Calu3 (cell line): ENCODE measurements around the gene NCAM2. TPM values are rescaled to one million over a fixed set of nuclear protein-coding genes. Genes with fewer than 3 reads are reported as not detected.
"Not testable (repeated sequence)": the region's sequence is repeated elsewhere in the genome, so short reads cannot be mapped to it uniquely, and the experiment has no call there.

ENCODE experiments used
- BruUV-seq: library from RNA; stranded (reverse); fragments of 400-500 nt; replicated peaks from 2 replicates; lab custom pipeline; 2021; lab: Mats Ljungman, UMichigan
- CTCF ChIA-PET: fragments of 300-600 bp; sonication (Branson Sonifier 250); formaldehyde crosslinking; loops from one replicate; lab custom pipeline; 2022; ENCODE audit warnings: antibody characterized with exemption; lab: Charles Lee
- DNase-seq: peaks from one replicate; pipeline ENCODE4 v3.0.0; 2022
- H3K27ac Mint-ChIP-seq: one replicate; pipeline ENCODE4 v1.8.0; 2022; ENCODE audit warnings: mixed read lengths; ENCODE audit not compliant: unreplicated experiment
- H3K27me3 Mint-ChIP-seq: one replicate; pipeline ENCODE4 v1.8.0; 2022; ENCODE audit warnings: mixed read lengths; ENCODE audit not compliant: unreplicated experiment
- H3K36me3 Mint-ChIP-seq: one replicate; pipeline ENCODE4 v1.8.0; 2022; ENCODE audit warnings: mild to moderate bottlenecking, moderate library complexity, mixed read lengths; ENCODE audit not compliant: insufficient read depth, unreplicated experiment
- H3K4me1 Mint-ChIP-seq: one replicate; pipeline ENCODE4 v1.8.0; 2022; ENCODE audit warnings: mild to moderate bottlenecking, low read depth, mixed read lengths; ENCODE audit not compliant: unreplicated experiment
- H3K4me3 Mint-ChIP-seq: one replicate; pipeline ENCODE4 v1.8.0; 2022; ENCODE audit warnings: mild to moderate bottlenecking, low read depth, moderate library complexity, mixed read lengths; ENCODE audit not compliant: unreplicated experiment
- H3K9me3 Mint-ChIP-seq: one replicate; pipeline ENCODE4 v1.8.0; 2022; ENCODE audit warnings: low read depth, mixed read lengths; ENCODE audit not compliant: unreplicated experiment
- CTCF ChIP-seq: fragments of 200-600 bp; IDR thresholded peaks from one replicate; pipeline ENCODE4 v1.8.0; 2022; ENCODE audit warnings: antibody characterized with exemption; ENCODE audit not compliant: unreplicated experiment
- intact Hi-C: fragments of 100-400 bp; cut with micrococcal nuclease; formaldehyde crosslinking; loops from one replicate; pipeline ENCODE4 v1.10.0; 2022; ENCODE audit not compliant: unreplicated experiment
- total RNA-seq: library from RNA; stranded (reverse); gene quantifications from 2 replicates; pipeline ENCODE4 v1.2.3, GENCODE V29; 2022

NCAM2 gene
- total RNA-seq, 1 experiment from 2014 or later, result not detected

DNA sequence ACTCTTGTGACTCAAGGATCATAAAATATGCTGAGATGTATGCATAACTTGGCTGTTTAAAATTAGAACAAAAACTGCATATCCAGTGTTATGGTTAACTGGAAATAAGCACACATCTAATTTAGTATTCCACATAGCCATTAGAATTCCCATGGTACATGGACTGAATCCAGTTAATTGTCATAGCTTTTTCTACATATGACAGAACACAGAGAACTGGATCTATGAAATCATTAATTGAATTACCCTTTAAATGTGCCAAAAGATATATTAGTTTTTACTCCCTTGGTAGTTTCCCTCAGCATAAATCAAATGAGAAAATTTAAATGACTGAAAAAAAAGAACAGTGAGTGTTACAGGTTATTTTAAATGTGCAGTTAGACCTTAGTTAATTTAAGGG is 395.9 kb downstream of the NCAM2 start:
- no peaks in the 10 kb centered on the region for H3K4me1 Mint-ChIP-seq
- TF ChIP-seq CTCF, result no peak
- H3K9me3 Mint-ChIP-seq, result peaks cover 3% of the 10 kb centered on the region
- no peaks in the 10 kb centered on the region for H3K27me3 Mint-ChIP-seq
- no peaks in the 10 kb centered on the region for H3K36me3 Mint-ChIP-seq
- intact Hi-C loops, result no loop called here
- DNase-seq, result no peak
- no peak overlapping the region for H3K27ac Mint-ChIP-seq
- H3K4me3 Mint-ChIP-seq, result no peak overlapping the region
- CTCF ChIA-PET, result no interaction called here
- no TSS peak for BruUV-seq

- H3K27me3 Mint-ChIP-seq, result no peaks in the 10 kb centered on the region
- CTCF ChIA-PET, result no interaction called here
- H3K4me1 Mint-ChIP-seq, result no peaks in the 10 kb centered on the region
- no peak overlapping the region for H3K4me3 Mint-ChIP-seq
- no TSS peak for BruUV-seq
- intact Hi-C loops, result no loop called here
- H3K27ac Mint-ChIP-seq, result no peak overlapping the region
- DNase-seq, result no peak
- no peak for TF ChIP-seq CTCF
- peaks cover 3% of the 10 kb centered on the region for H3K9me3 Mint-ChIP-seq
- no peaks in the 10 kb centered on the region for H3K36me3 Mint-ChIP-seq
These were observed 398.2 kb downstream of the NCAM2 start for GRCh38 chr21:21396424-21396823.

- no peak overlapping the region for H3K4me3 Mint-ChIP-seq
- H3K9me3 Mint-ChIP-seq, result peaks cover 3% of the 10 kb centered on the region
- no peak for DNase-seq
- H3K4me1 Mint-ChIP-seq, result no peaks in the 10 kb centered on the region
- no peak overlapping the region for H3K27ac Mint-ChIP-seq
- H3K36me3 Mint-ChIP-seq, result no peaks in the 10 kb centered on the region
- CTCF ChIA-PET, result no interaction called here
- no peak for TF ChIP-seq CTCF
- H3K27me3 Mint-ChIP-seq, result no peaks in the 10 kb centered on the region
- intact Hi-C loops, result no loop called here
- BruUV-seq, result no TSS peak
These were observed 399.3 kb downstream of the NCAM2 start for GRCh38 chr21:21397464-21397863.

DNA sequence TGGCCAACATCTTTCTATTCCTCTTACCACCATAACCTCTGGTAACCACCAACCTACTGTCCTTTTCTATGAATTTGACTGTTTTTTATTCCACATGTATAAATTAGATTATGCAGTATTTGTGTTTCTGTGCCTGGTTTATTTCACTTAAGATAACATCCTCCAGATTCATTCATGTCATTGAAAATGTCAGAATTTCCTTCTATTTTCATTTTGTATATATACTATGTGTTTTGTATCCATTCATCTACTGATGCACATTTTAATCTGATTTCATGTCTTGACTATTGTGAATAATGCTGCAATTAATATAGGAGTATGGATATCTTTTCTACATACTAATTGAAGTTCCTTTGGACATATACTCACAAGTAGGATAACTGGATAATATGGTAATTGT is 403.2 kb downstream of the NCAM2 start:
- TF ChIP-seq CTCF, result no peak
- CTCF ChIA-PET, result no interaction called here
- Mint-ChIP-seq H3K27me3 (no peaks in the 10 kb centered on the region), H3K27ac (no peak overlapping the region), H3K4me1 (no peaks in the 10 kb centered on the region), H3K36me3 (no peaks in the 10 kb centered on the region), H3K9me3 (peaks cover 3% of the 10 kb centered on the region), H3K4me3 (no peak overlapping the region)
- BruUV-seq, result no TSS peak
- no peak for DNase-seq
- intact Hi-C loops, result no loop called here

DNA sequence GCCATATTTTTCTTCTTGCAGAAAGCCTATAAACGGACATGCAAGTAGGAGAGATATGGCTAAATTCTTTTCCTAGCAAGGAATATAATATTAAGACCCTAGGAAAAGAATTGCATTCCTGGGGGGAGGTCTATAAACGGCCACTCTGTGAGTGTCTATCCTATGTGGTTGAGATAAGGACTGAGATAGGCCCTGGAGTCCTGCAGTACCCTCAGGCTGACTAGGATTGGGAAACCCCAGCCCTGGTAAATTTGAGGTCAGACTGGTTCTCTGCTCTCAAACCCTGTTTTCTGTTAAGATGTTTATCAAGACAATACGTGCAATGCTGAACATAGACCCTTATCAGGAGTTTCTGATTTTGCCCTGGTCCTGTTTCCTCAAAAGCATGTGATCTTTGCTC is 404.0 kb downstream of the NCAM2 start:
- H3K27ac Mint-ChIP-seq, intact Hi-C loops, BruUV-seq, H3K4me1 Mint-ChIP-seq, DNase-seq, H3K36me3 Mint-ChIP-seq, CTCF ChIA-PET, H3K27me3 Mint-ChIP-seq, H3K9me3 Mint-ChIP-seq, H3K4me3 Mint-ChIP-seq: not testable (repeated sequence)

GRCh38 chr21:21404261-21404660 is 406.1 kb downstream of the NCAM2 start:
- H3K4me3 Mint-ChIP-seq, BruUV-seq, intact Hi-C loops, H3K9me3 Mint-ChIP-seq, H3K27ac Mint-ChIP-seq, CTCF ChIA-PET, DNase-seq, H3K4me1 Mint-ChIP-seq, H3K36me3 Mint-ChIP-seq, H3K27me3 Mint-ChIP-seq: not testable (repeated sequence)
